ENCODE results near the gene RNF208. TPM values are rescaled to one million over a fixed set of nuclear protein-coding genes. Genes with fewer than 3 reads are reported as not detected.

Gene RNF208
- total and polyA plus RNA-seq, 2 of the 4 experiments (the other 2 are of a cell fraction), result 1.2 TPM; not detected in 1

DNA sequence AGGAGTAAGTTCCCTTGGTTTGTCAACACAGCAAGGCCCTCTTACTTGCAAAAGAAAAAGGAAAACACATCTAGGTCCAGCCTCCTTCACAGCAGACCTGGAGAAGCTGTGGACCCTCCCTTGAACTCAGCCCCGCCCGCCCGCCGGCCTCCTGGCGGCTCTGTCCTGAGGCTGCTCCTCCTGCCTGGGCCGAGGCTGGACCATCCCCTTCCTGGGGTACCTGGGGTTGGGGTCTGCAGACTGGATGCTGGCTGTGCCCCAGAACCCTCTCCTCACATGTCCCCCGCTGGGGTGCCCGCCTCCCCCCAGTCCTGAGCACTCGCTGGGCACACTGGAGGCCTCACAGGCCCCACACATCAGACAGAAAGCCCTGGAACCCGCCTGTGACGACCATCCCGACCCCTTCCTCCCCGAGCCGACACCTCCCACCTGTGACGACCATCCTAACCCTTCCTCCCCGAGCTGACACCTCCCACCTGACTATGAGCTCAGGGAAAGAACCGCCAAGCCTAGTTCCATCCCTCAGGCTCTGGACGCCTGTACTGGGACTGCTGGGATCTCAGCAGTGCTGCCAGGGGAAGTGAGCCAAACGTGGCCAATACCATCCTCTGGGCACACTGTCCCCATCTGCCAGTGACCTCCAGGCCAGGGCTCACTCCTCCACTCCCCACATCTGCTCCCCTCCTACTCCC lies 43.0 kb downstream of the RNF208 start:
- Histone ChIP-seq H2BK20ac (ENCODE audit: low read depth, low read length) (no peak overlapping the region), H2AFZ (replicated peaks; ENCODE audit: low read length, poor library complexity) (no peak overlapping the region), H3K4ac (ENCODE audit: low read depth, low read length) (no peak overlapping the region), H3K18ac (ENCODE audit: low read depth, low read length) (no peak overlapping the region), H3K9me1 (ENCODE audit: insufficient read depth, low read length) (0 out of 2 replicates have a peak, but pooled peaks cover 2% of the 10 kb centered on the region), H4K8ac (ENCODE audit: low read depth in 2 of 2, low read length in 2 of 2) (no peak overlapping the region), H3K14ac (replicated peaks; ENCODE audit: low read depth, low read length) (no peak overlapping the region), H2AK5ac (ENCODE audit: low read depth, low read length) (no peak overlapping the region), H3K56ac (ENCODE audit: extremely low read depth, insufficient read depth, low read length) (no peak overlapping the region), H4K20me1 (ENCODE audit: insufficient read depth, low read length) (no peaks in the 10 kb centered on the region; the same call in 1 of the 2 replicates), H4K91ac (ENCODE audit: insufficient read depth, low read depth, low read length) (no peak overlapping the region), H2BK120ac (ENCODE audit: low read depth, low read length) (no peak overlapping the region), H3K27ac (ENCODE audit: insufficient read depth, low read length) (no peak overlapping the region), H4K5ac (ENCODE audit: low read depth, low read length) (no peak overlapping the region), H3K9ac (ENCODE audit: low read depth, low read length) (no peak overlapping the region), H3K27me3 (ENCODE audit: control insufficient read depth, insufficient read depth, low read length) (no peaks in the 10 kb centered on the region), H2BK15ac (ENCODE audit: low read depth, low read length) (no peak overlapping the region), H2AK9ac (replicated peaks; ENCODE audit: low read depth, low read length, poor library complexity) (no peak overlapping the region), H2BK5ac (ENCODE audit: low read depth, low read length, poor library complexity, severe bottlenecking) (no peak overlapping the region), H3K4me1 (ENCODE audit: control insufficient read depth, insufficient read depth, low read length) (no peaks in the 10 kb centered on the region; the same call in 1 of the 2 replicates), H3K79me1 (ENCODE audit: low read depth in 1 of 2, low read length in 2 of 2) (no peaks in the 10 kb centered on the region; a peak in 1 of 4 replicates), H3K4me2 (ENCODE audit: low read depth, low read length) (no peak overlapping the region), H3K36me3 (ENCODE audit: control insufficient read depth, insufficient read depth, low read length) (peaks cover 58% of the 10 kb centered on the region), H3K23ac (ENCODE audit: low read depth, low read length) (no peak overlapping the region), H3K9me3 (ENCODE audit: control insufficient read depth, insufficient read depth, low read length) (no peaks in the 10 kb centered on the region), H3K4me3 (ENCODE audit: insufficient read depth, low read depth, low read length) (no peak overlapping the region)
- ATAC-seq (ENCODE audit: low read depth) (no peak), DNase-seq (no peak)
- TF ChIP-seq NFE2L2 (IDR thresholded peaks at IDR 0.05; ENCODE audit: low read depth, low read length) (no peak), MAZ (IDR thresholded peaks at IDR 0.05; ENCODE audit: borderline replicate concordance, low read depth, low read length) (no peak), FOS (IDR thresholded peaks at IDR 0.05; ENCODE audit: low read depth, low read length) (no peak), MAFK (IDR thresholded peaks at IDR 0.05; ENCODE audit: low read depth, low read length) (no peak), MXI1 (IDR thresholded peaks at IDR 0.05; ENCODE audit: borderline replicate concordance, low read depth, low read length) (no peak), RCOR1 (IDR thresholded peaks at IDR 0.05; ENCODE audit: insufficient replicate concordance, low read length) (no peak), RAD21 (IDR thresholded peaks at IDR 0.05; ENCODE audit: low read length) (no peak), SMC3 (IDR thresholded peaks at IDR 0.05; ENCODE audit: low read depth, low read length) (no peak), RFX5 (IDR thresholded peaks at IDR 0.05; ENCODE audit: low read depth, low read length) (no peak), POLR2A (IDR thresholded peaks at IDR 0.05; ENCODE audit: low read depth, low read length) (no peak), CHD1 (IDR thresholded peaks at IDR 0.05; ENCODE audit: low read depth, low read length) (no peak), CEBPB (IDR thresholded peaks at IDR 0.05; ENCODE audit: low read depth, low read length) (no peak), USF2 (IDR thresholded peaks at IDR 0.05; ENCODE audit: low read depth, low read length) (no peak), ELK1 (IDR thresholded peaks at IDR 0.05; ENCODE audit: borderline replicate concordance, low read depth, low read length) (no peak), BHLHE40 (IDR thresholded peaks at IDR 0.05; ENCODE audit: low read depth, low read length) (no peak)
- TF ChIP-seq, protein P1, sequence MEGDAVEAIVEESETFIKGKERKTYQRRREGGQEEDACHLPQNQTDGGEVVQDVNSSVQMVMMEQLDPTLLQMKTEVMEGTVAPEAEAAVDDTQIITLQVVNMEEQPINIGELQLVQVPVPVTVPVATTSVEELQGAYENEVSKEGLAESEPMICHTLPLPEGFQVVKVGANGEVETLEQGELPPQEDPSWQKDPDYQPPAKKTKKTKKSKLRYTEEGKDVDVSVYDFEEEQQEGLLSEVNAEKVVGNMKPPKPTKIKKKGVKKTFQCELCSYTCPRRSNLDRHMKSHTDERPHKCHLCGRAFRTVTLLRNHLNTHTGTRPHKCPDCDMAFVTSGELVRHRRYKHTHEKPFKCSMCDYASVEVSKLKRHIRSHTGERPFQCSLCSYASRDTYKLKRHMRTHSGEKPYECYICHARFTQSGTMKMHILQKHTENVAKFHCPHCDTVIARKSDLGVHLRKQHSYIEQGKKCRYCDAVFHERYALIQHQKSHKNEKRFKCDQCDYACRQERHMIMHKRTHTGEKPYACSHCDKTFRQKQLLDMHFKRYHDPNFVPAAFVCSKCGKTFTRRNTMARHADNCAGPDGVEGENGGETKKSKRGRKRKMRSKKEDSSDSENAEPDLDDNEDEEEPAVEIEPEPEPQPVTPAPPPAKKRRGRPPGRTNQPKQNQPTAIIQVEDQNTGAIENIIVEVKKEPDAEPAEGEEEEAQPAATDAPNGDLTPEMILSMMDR (conservative IDR thresholded peaks at IDR 0.05; ENCODE audit: low read depth, low read length), result no peak
- dilution Hi-C loops (cut with HindIII; ENCODE audit: low sequenced_read_pairs, unreplicated experiment), result no loop called here
- no CpG with 5 or more reads among the region's 19 CpGs for WGBS, 2 experiments (ENCODE audit: extremely low coverage in 2 of 2, insufficient read length in 1 of 2)
- CTCF ChIA-PET, result no interaction called here
- in situ Hi-C loops (cut with MboI; ENCODE audit: low sequenced_read_pairs), result no loop called here
- intact Hi-C loops (cut with micrococcal nuclease), result no loop called here
- POLR2A ChIA-PET (ENCODE audit: unreplicated experiment), result no interaction called here
- no TSS peak for BruUV-seq (replicated peaks)
